ENCODE data around the gene KRABD2.

DNA sequence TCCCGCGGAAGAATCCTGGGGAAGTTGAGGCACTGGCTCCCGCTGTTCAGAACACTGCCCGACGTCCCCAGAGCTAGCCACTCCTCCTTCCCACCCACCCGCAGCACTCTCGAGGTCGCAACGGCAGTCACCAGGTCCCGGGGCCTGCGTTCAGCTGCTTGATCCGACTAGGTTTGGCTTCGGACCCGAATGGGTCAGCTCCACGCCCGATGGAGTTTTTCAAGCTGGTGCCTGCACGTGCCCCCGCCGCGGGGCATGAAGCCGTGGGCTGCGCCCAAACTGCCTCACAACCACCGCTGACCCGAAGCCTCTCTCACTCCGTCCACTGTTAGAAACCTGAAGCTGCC, 49.2 kb downstream of the KRABD2 start:
- no peak for TF ChIP-seq POLR2A (IDR thresholded peaks at IDR 0.05)
- TF ChIP-seq, protein P1, sequence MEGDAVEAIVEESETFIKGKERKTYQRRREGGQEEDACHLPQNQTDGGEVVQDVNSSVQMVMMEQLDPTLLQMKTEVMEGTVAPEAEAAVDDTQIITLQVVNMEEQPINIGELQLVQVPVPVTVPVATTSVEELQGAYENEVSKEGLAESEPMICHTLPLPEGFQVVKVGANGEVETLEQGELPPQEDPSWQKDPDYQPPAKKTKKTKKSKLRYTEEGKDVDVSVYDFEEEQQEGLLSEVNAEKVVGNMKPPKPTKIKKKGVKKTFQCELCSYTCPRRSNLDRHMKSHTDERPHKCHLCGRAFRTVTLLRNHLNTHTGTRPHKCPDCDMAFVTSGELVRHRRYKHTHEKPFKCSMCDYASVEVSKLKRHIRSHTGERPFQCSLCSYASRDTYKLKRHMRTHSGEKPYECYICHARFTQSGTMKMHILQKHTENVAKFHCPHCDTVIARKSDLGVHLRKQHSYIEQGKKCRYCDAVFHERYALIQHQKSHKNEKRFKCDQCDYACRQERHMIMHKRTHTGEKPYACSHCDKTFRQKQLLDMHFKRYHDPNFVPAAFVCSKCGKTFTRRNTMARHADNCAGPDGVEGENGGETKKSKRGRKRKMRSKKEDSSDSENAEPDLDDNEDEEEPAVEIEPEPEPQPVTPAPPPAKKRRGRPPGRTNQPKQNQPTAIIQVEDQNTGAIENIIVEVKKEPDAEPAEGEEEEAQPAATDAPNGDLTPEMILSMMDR (IDR thresholded peaks at IDR 0.05), result no peak
- no peak for TF ChIP-seq POLR2AphosphoS5 (IDR thresholded peaks at IDR 0.05)
